K562 (cell line): ENCODE data around the gene B9D2. TPM values are rescaled to one million over a fixed set of nuclear protein-coding genes. Genes with fewer than 3 reads are reported as not detected.

Experiments used
- ATAC-seq: fragments of 200-7000 bp; cut with Tn5 transposase; 3 replicates; pipeline ENCODE4 v1.9.1; 2020; ENCODE audit warnings: moderate library complexity
- BruUV-seq: library from RNA; stranded (reverse); fragments of 400-500 nt; replicated peaks from 2 replicates; lab custom pipeline; 2021; lab: Mats Ljungman, UMichigan
- CTCF ChIA-PET: fragments of 300-600 bp; formaldehyde crosslinking; extraction: SDS; loops from one replicate; lab custom pipeline; 2021; ENCODE audit warnings: low intra/inter-chr PET ratio; lab: Yijun Ruan, JAX
- POLR2A ChIA-PET: fragments of 300-600, 350-650 bp; sonication (Branson Sonifier 250); formaldehyde crosslinking; extraction: SDS; loops from one replicate; lab custom pipeline; 2021; ENCODE audit warnings: antibody characterized with exemption, inconsistent platforms; lab: Yijun Ruan, JAX
- DNase-seq, 4 experiments: peaks; one replicate each; pipeline versions ENCODE4 v3.0.0 to v3.0.0-alpha.2; 2011 to 2018; ENCODE audit warnings: low spot score in 3 of 4, mixed read lengths in 3 of 4; ENCODE audit errors: extremely low read depth in 1 of 4
- FAIRE-seq: peaks from 2 replicates; lab custom pipeline; 2011; peaks lifted over from hg19 to GRCh38; lab: Jason Lieb, UNC
- H2AFZ ChIP-seq: 2 replicates; pipeline ENCODE4 v1.6.0; 2011; ENCODE audit warnings: low read depth, low read length, control low read depth, inconsistent platforms
- H3K27ac ChIP-seq: fragments of 200-600 bp; 3 replicates; pipeline ENCODE4 v1.8.0; 2011; ENCODE audit warnings: low read depth, mild to moderate bottlenecking, control low read depth, inconsistent platforms, low read length, moderate library complexity, mixed read lengths; ENCODE audit errors: extremely low read depth
- H3K27me3 ChIP-seq, 2 experiments: fragments of 300-600 bp in 1 of 2; 2 replicates in 1 of 2; 3 replicates in 1 of 2; pipeline versions ENCODE4 v1.6.0 to v1.8.0; 2011; ENCODE audit warnings: inconsistent platforms in 2 of 2, low read length in 2 of 2, mild to moderate bottlenecking in 1 of 2, mixed read lengths in 1 of 2, moderate library complexity in 1 of 2; ENCODE audit not compliant: control insufficient read depth in 2 of 2, insufficient read depth in 2 of 2
- H3K36me3 ChIP-seq: fragments of 300-600 bp; 3 replicates; pipeline ENCODE4 v1.8.0; 2011; ENCODE audit warnings: mild to moderate bottlenecking, low read length, inconsistent platforms; ENCODE audit not compliant: control insufficient read depth, insufficient read depth
- H3K4me1 ChIP-seq, 2 experiments: fragments of 200-600 bp in 1 of 2; replicated peaks in 1 of 2; 2 replicates in 1 of 2; 3 replicates in 1 of 2; pipeline versions ENCODE4 v1.5.1 to v1.8.0; 2011; ENCODE audit warnings: inconsistent platforms in 2 of 2, low read length in 2 of 2, mild to moderate bottlenecking in 1 of 2, mixed read lengths in 1 of 2, moderate library complexity in 1 of 2; ENCODE audit not compliant: control insufficient read depth in 2 of 2, insufficient read depth in 2 of 2
- H3K4me2 ChIP-seq: 2 replicates; pipeline ENCODE4 v1.6.1; 2011; ENCODE audit warnings: low read length, control low read depth, inconsistent platforms, mixed read lengths; ENCODE audit not compliant: insufficient read depth
- H3K4me3 ChIP-seq: fragments of 200-600 bp; sonication (generic), shearing (Covaris generic); 2 replicates; pipeline ENCODE4 v1.5.1; 2016; ENCODE audit warnings: control low read depth, inconsistent platforms
- H3K79me2 ChIP-seq: fragments of 200-600 bp; 3 replicates; pipeline ENCODE4 v1.8.0; 2011; ENCODE audit warnings: low read length, inconsistent platforms; ENCODE audit not compliant: control insufficient read depth, insufficient read depth
- H3K9ac ChIP-seq, 2 experiments: 2 replicates each; pipeline versions ENCODE4 v1.6.0 to v1.6.1; 2011; ENCODE audit warnings: low read depth in 2 of 2, low read length in 2 of 2, control low read depth in 1 of 2, inconsistent platforms in 1 of 2, mild to moderate bottlenecking in 1 of 2, mixed read lengths in 1 of 2; ENCODE audit not compliant: insufficient read depth in 1 of 2
- H3K9me1 ChIP-seq: one replicate; pipeline ENCODE4 v1.6.0; 2011; ENCODE audit warnings: inconsistent platforms, mild to moderate bottlenecking, low read length, moderate library complexity; ENCODE audit not compliant: control insufficient read depth, insufficient read depth
- H3K9me3 ChIP-seq: replicated peaks from 2 replicates; pipeline ENCODE4 v1.5.1; 2011; ENCODE audit warnings: low read depth, low read length, inconsistent platforms; ENCODE audit not compliant: control insufficient read depth, insufficient read depth
- H4K20me1 ChIP-seq: replicated peaks from 2 replicates; pipeline ENCODE4 v1.6.1; 2011; ENCODE audit warnings: low read length, inconsistent platforms, mixed read lengths; ENCODE audit not compliant: control insufficient read depth, insufficient read depth
- HMG20A ChIP-seq: fragments of 450-650 bp; formaldehyde crosslinking; conservative IDR thresholded peaks from 2 replicates; pipeline ENCODE4 v1.4.0; 2020; ENCODE audit warnings: mild to moderate bottlenecking, mixed read lengths
- JUND ChIP-seq, 2 experiments: IDR thresholded peaks; 2 replicates in 1 of 2; 3 replicates in 1 of 2; pipeline ENCODE4 v1.6.1; 2011; ENCODE audit warnings: borderline replicate concordance in 2 of 2, low read depth in 2 of 2, low read length in 2 of 2, improper control_type of control experiment in 1 of 2, missing biosample characterization in 1 of 2, missing genetic modification characterization in 1 of 2, missing genetic modification reagents in 1 of 2
- KLF16 ChIP-seq: IDR thresholded peaks from 2 replicates; pipeline ENCODE4 v1.6.1; 2016; ENCODE audit warnings: antibody characterized with exemption
- MTA3 ChIP-seq: fragments of 450-650 bp; formaldehyde crosslinking; IDR thresholded peaks from 2 replicates; pipeline ENCODE4 v1.6.1; 2017; ENCODE audit warnings: mild to moderate bottlenecking, borderline replicate concordance
- MYC ChIP-seq, 2 experiments: fragments of 250-450 bp in 1 of 2; sonication (Bioruptor Pico) in 1 of 2; IDR thresholded peaks; 2 replicates each; pipeline versions ENCODE4 v1.5.1 to v1.6.1; 2012 to 2021; ENCODE audit warnings: low read depth in 2 of 2, borderline replicate concordance in 1 of 2, improper control_type of control experiment in 1 of 2, low read length in 1 of 2, mild to moderate bottlenecking in 1 of 2, moderate library complexity in 1 of 2
- PHB ChIP-seq: fragments of 250-450 bp; sonication (Bioruptor Pico); IDR thresholded peaks from 2 replicates; pipeline ENCODE4 v1.5.0; 2021
- PHF8 ChIP-seq: fragments of 200-600 bp; sonication (generic); IDR thresholded peaks from 2 replicates; pipeline ENCODE4 v1.6.1; 2012; ENCODE audit warnings: mixed run types, mild to moderate bottlenecking, inconsistent platforms, low read length, moderate library complexity, borderline replicate concordance
- RBM15 ChIP-seq: fragments of 200-400 bp; formaldehyde crosslinking; IDR thresholded peaks from 2 replicates; pipeline ENCODE4 v1.6.1; 2018; ENCODE audit warnings: mild to moderate bottlenecking, low read length, moderate library complexity; ENCODE audit not compliant: insufficient read depth
- SREBF2 ChIP-seq: sonication (generic); formaldehyde crosslinking; IDR thresholded peaks from 2 replicates; pipeline ENCODE4 v1.4.0; 2020; ENCODE audit warnings: mild to moderate bottlenecking, missing genetic modification reagents
- XRCC3 ChIP-seq: fragments of 450-650 bp; IDR thresholded peaks from 2 replicates; pipeline ENCODE4 v1.6.1; 2017; ENCODE audit warnings: mild to moderate bottlenecking, moderate library complexity
- XRCC4 ChIP-seq: IDR thresholded peaks from one replicate; pipeline ENCODE4 v1.6.1; 2011; ENCODE audit not compliant: insufficient read depth, insufficient read length; ENCODE audit errors: extremely low read depth
- ZC3H11A ChIP-seq: IDR thresholded peaks from 2 replicates; pipeline ENCODE4 v1.6.1; 2012; ENCODE audit warnings: low read depth, low read length, improper control_type of control experiment
- ZNF347 ChIP-seq: fragments of 450-650 bp; formaldehyde crosslinking; IDR thresholded peaks from 2 replicates; pipeline ENCODE4 v1.4.0; 2020; ENCODE audit warnings: low read depth, mild to moderate bottlenecking, moderate library complexity
- ZNF384 ChIP-seq: IDR thresholded peaks from 2 replicates; pipeline ENCODE4 v1.6.1; 2012; ENCODE audit warnings: low read depth, low read length, improper control_type of control experiment
- ZNF77 ChIP-seq: fragments of 250-450 bp; sonication (Bioruptor Pico); IDR thresholded peaks from 2 replicates; pipeline ENCODE4 v1.5.0; 2020
- ZNF780A ChIP-seq: fragments of 250-450 bp; sonication (Bioruptor Pico); IDR thresholded peaks from 2 replicates; pipeline ENCODE4 v1.5.0; 2021; ENCODE audit warnings: mild to moderate bottlenecking
- ZSCAN32 ChIP-seq: fragments of 450-650 bp; formaldehyde crosslinking; IDR thresholded peaks from 2 replicates; pipeline ENCODE4 v1.4.0; 2020; ENCODE audit warnings: mild to moderate bottlenecking, moderate library complexity
- WGBS: fragments of 100-300 bp; shearing (Covaris generic); methylation state at CpG from one replicate; pipeline ENCODE4 v1.1.6; 2016; ENCODE audit warnings: low coverage, mixed read lengths; ENCODE audit not compliant: insufficient coverage; ENCODE audit errors: missing lambda C conversion rate; 5-methylcytosine and 5-hydroxymethylcytosine counted together
- in situ Hi-C: fragments of 300-500 bp; cut with MboI; formaldehyde crosslinking; loops from 4 replicates; pipeline ENCODE4 v1.15.0; 2018; ENCODE audit warnings: inconsistent platforms, mixed read lengths
- intact Hi-C: fragments of 100-400 bp; cut with micrococcal nuclease; formaldehyde crosslinking; loops from 2 replicates; pipeline ENCODE4 v1.14.2; 2022
- polyA plus RNA-seq, 8 experiments: library from polyadenylated mRNA; depleted of rRNA in 4 of 8; stranded (reverse) in 5 of 8; unstranded in 3 of 8; fragments of >200 nt; fragmentation: Nextera tagmentation in 2 of 8; fragmentation: Illumina TruSeq in 1 of 8; extraction: Ambion mirVana in 2 of 8; extraction: Trizol in 1 of 8; gene quantifications; 2 replicates each; pipeline versions ENCODE4 v1.2.1 to v1.2.3, GENCODE V29; 2011 to 2014; ENCODE audit warnings: inconsistent platforms in 1 of 8, missing spikeins in 1 of 8
- total RNA-seq, 7 experiments: library from RNA; depleted of rRNA in 6 of 7; stranded (reverse); fragments of >200 nt in 6 of 7; fragmentation: Illumina TruSeq in 2 of 7; extraction: Trizol in 2 of 7; gene quantifications; 2 replicates each; pipeline versions ENCODE4 v1.2.1 to v1.2.3, GENCODE V29; 2011 to 2021; ENCODE audit warnings: low replicate concordance in 1 of 7
- TF ChIP-seq, protein P1 (sequence below): fragments of 150-350 bp; conservative IDR thresholded peaks from 2 replicates; pipeline ENCODE4 v1.6.1; 2014; ENCODE audit warnings: low read length

Gene B9D2
- total and polyA plus RNA-seq, 9 of the 15 experiments (the other 6 are each of a cell fraction or from before 2014, with no cell fraction given), result 0.83 to 6.9 (median 2.8) TPM

DNA sequence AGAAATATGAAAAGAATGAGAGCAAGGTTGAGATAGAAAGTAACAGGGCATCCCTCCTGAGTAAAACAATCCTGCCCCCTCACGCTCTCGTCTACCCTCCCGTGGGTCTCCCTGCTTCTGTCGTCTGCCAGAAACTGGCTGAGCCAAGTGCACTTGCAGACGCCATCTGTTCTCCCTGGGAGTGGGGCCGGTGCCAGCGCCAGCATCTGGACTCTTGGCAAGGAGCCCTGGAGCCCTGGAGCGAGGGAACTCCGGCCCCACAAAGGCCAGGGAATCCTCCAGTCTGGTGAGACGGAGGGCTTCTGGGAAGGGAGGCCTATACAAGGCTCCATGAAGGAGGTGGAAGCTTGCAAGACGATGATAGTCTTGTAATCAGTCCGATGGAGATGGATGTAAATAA is 10.0 kb upstream of the B9D2 start:
- ATAC-seq (no peak), DNase-seq (no peak), FAIRE-seq (no peak)
- ChIA-PET POLR2A (no interaction called here), CTCF (no interaction called here)
- no peaks in the 10 kb centered on the region for H4K20me1 ChIP-seq
- no peaks in the 10 kb centered on the region for H3K9me1 ChIP-seq
- no peaks in the 10 kb centered on the region for H3K27me3 ChIP-seq
- H3K4me1 ChIP-seq, result peaks cover 0 to 23% of the 10 kb centered on the region in 2 experiments; a peak in 3 of 5 replicates
- no peak overlapping the region for H2AFZ ChIP-seq
- intact Hi-C loops (no loop called here), in situ Hi-C loops (no loop called here)
- H3K9me3 ChIP-seq, result no peaks in the 10 kb centered on the region
- whole genome bisulfite sequencing, result 80% methylated on average over 12 of the region's 12 CpGs
- H3K79me2 ChIP-seq, result peaks cover 9% of the 10 kb centered on the region; the same call in 2 of the 3 replicates
- BruUV-seq, result no TSS peak
- 0 out of 3 replicates have a peak, but pooled peaks cover 3% of the 10 kb centered on the region for H3K36me3 ChIP-seq
- no peak overlapping the region for H3K4me3 ChIP-seq
- TF ChIP-seq MYC (IDR thresholded peaks at IDR 0.05; ENCODE audit: low read depth, low read length) (no peak), MYC (CRISPR knock-in tag; IDR thresholded peaks at IDR 0.05; ENCODE audit: borderline replicate concordance, low read depth) (no peak), MTA3 (no peak), ZNF384 (no peak), XRCC3 (no peak), ZC3H11A (no peak), RBM15 (no peak), ZNF347 (CRISPR knock-in tag) (no peak), PHF8 (no peak), SREBF2 (CRISPR knock-in tag) (no peak), HMG20A (CRISPR knock-in tag) (no peak), PHB (CRISPR knock-in tag) (no peak), XRCC4 (no peak), ZNF77 (no peak), JUND (IDR thresholded peaks at IDR 0.05; ENCODE audit: borderline replicate concordance, low read depth, low read length) (no peak), JUND (tag; IDR thresholded peaks at IDR 0.05; ENCODE audit: borderline replicate concordance, low read depth, low read length) (no peak), ZSCAN32 (CRISPR knock-in tag) (no peak), KLF16 (no peak), ZNF780A (CRISPR knock-in tag) (no peak)
- TF ChIP-seq, protein P1, sequence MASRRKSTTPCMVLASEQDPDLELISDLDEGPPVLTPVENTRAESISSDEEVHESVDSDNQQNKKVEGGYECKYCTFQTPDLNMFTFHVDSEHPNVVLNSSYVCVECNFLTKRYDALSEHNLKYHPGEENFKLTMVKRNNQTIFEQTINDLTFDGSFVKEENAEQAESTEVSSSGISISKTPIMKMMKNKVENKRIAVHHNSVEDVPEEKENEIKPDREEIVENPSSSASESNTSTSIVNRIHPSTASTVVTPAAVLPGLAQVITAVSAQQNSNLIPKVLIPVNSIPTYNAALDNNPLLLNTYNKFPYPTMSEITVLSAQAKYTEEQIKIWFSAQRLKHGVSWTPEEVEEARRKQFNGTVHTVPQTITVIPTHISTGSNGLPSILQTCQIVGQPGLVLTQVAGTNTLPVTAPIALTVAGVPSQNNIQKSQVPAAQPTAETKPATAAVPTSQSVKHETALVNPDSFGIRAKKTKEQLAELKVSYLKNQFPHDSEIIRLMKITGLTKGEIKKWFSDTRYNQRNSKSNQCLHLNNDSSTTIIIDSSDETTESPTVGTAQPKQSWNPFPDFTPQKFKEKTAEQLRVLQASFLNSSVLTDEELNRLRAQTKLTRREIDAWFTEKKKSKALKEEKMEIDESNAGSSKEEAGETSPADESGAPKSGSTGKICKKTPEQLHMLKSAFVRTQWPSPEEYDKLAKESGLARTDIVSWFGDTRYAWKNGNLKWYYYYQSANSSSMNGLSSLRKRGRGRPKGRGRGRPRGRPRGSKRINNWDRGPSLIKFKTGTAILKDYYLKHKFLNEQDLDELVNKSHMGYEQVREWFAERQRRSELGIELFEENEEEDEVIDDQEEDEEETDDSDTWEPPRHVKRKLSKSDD, result no peak
- H3K4me2 ChIP-seq, result no peak overlapping the region
- H3K27ac ChIP-seq, result no peak overlapping the region
- no peak overlapping the region for H3K9ac ChIP-seq
